ENCODE results near the gene DOLK.

DOLK gene

GRCh38 chr9:128927731-128928411 is 19.5 kb downstream of the DOLK start:
- Histone ChIP-seq H3K18ac (ENCODE audit: low read depth in 1 of 2, low read length in 2 of 2) (no peak overlapping the region), H3K4me3 (ENCODE audit: insufficient read depth in 1 of 2, low read depth in 1 of 2, low read length in 2 of 2) (no peak overlapping the region), H2BK5ac (ENCODE audit: low read depth, low read length, poor library complexity, severe bottlenecking) (no peak overlapping the region), H4K8ac (ENCODE audit: low read length) (no peak overlapping the region), H4K91ac (ENCODE audit: low read length) (no peak overlapping the region), H2AFZ (ENCODE audit: low read depth, low read length) (no peak overlapping the region), H2BK12ac (ENCODE audit: low read length in 2 of 2) (no peak overlapping the region), H3K27ac (ENCODE audit: low read length, poor library complexity, severe bottlenecking) (no peak overlapping the region), H3K4me1 (ENCODE audit: control insufficient read depth, insufficient read depth, low read depth, low read length) (peaks cover 5% of the 10 kb centered on the region), H3K4ac (ENCODE audit: low read depth in 1 of 2, low read length in 2 of 2) (no peak overlapping the region), H3K36me3 (ENCODE audit: control insufficient read depth in 1 of 2, insufficient read depth in 2 of 2, low read depth in 1 of 2, low read length in 2 of 2) (peaks cover 0 to 5% of the 10 kb centered on the region in 2 experiments), H3K79me1 (replicated peaks; ENCODE audit: low read length, poor library complexity, severe bottlenecking) (peaks cover 6% of the 10 kb centered on the region), H3K4me2 (ENCODE audit: low read length, poor library complexity, severe bottlenecking) (no peak overlapping the region), H2AK5ac (ENCODE audit: low read length, severe bottlenecking) (no peak overlapping the region), H2BK120ac (ENCODE audit: low read depth, low read length) (no peak overlapping the region), H3K23ac (ENCODE audit: low read length in 2 of 2) (no peak overlapping the region), H2BK15ac (ENCODE audit: low read depth, poor library complexity, severe bottlenecking) (no peak overlapping the region), H3K14ac (ENCODE audit: low read length in 2 of 2) (no peak overlapping the region), H3K9me3 (ENCODE audit: control insufficient read depth, low read length) (no peaks in the 10 kb centered on the region), H3K9ac (ENCODE audit: low read length) (peak overlapping the region; percentile 41), H3K27me3 (ENCODE audit: control insufficient read depth in 1 of 2, insufficient read depth in 1 of 2, low read length in 2 of 2) (no peaks in the 10 kb centered on the region)
- 45% methylated on average over 10 of the region's 10 CpGs for WGBS
- peak; percentile 54 for DNase-seq

- WGBS: 98% methylated on average over 6 of the region's 6 CpGs
- no peak for DNase-seq
- H2BK5ac ChIP-seq (ENCODE audit: low read depth, low read length, poor library complexity, severe bottlenecking): no peak overlapping the region
- no peak overlapping the region for H2AFZ ChIP-seq (ENCODE audit: low read depth, low read length)
- H3K14ac ChIP-seq (ENCODE audit: low read length in 2 of 2): no peak overlapping the region
- H2BK12ac ChIP-seq (ENCODE audit: low read length in 2 of 2): no peak overlapping the region
- H2AK5ac ChIP-seq (ENCODE audit: low read length, severe bottlenecking): no peak overlapping the region
- no peak overlapping the region for H3K4me3 ChIP-seq (ENCODE audit: insufficient read depth in 1 of 2, low read depth in 1 of 2, low read length in 2 of 2)
- no peak overlapping the region for H3K27ac ChIP-seq (ENCODE audit: low read length, poor library complexity, severe bottlenecking)
- H3K4ac ChIP-seq (ENCODE audit: low read depth in 1 of 2, low read length in 2 of 2): peak overlapping the region in 1 of 2 experiments; percentile 13
- H3K9ac ChIP-seq (ENCODE audit: low read length): no peak overlapping the region
- H2BK15ac ChIP-seq (ENCODE audit: low read depth, poor library complexity, severe bottlenecking): no peak overlapping the region
- H3K4me1 ChIP-seq (ENCODE audit: control insufficient read depth, insufficient read depth, low read depth, low read length): peaks cover 18% of the 10 kb centered on the region
- H4K8ac ChIP-seq (ENCODE audit: low read length): no peak overlapping the region
- H2BK120ac ChIP-seq (ENCODE audit: low read depth, low read length): no peak overlapping the region
- no peak overlapping the region for H3K23ac ChIP-seq (ENCODE audit: low read length in 2 of 2)
- no peak overlapping the region for H3K18ac ChIP-seq (ENCODE audit: low read depth in 1 of 2, low read length in 2 of 2)
- peaks cover 20% of the 10 kb centered on the region for H3K79me1 ChIP-seq (replicated peaks; ENCODE audit: low read length, poor library complexity, severe bottlenecking)
- peaks cover 0 to 18% of the 10 kb centered on the region in 2 experiments for H3K36me3 ChIP-seq (ENCODE audit: control insufficient read depth in 1 of 2, insufficient read depth in 2 of 2, low read depth in 1 of 2, low read length in 2 of 2)
- H3K9me3 ChIP-seq (ENCODE audit: control insufficient read depth, low read length): no peaks in the 10 kb centered on the region
- H3K27me3 ChIP-seq (ENCODE audit: control insufficient read depth in 1 of 2, insufficient read depth in 1 of 2, low read length in 2 of 2): no peaks in the 10 kb centered on the region
- H4K91ac ChIP-seq (ENCODE audit: low read length): no peak overlapping the region
- H3K4me2 ChIP-seq (ENCODE audit: low read length, poor library complexity, severe bottlenecking): no peak overlapping the region
Measured at GRCh38 chr9:128923493-128923883, 23.9 kb downstream of the DOLK start.

- H3K4me1 ChIP-seq (ENCODE audit: control insufficient read depth, insufficient read depth, low read depth, low read length): peaks cover 20% of the 10 kb centered on the region
- H2BK12ac ChIP-seq (ENCODE audit: low read length in 2 of 2): peak overlapping the region in 1 of 2 experiments; percentile 35
- H3K36me3 ChIP-seq (ENCODE audit: control insufficient read depth in 1 of 2, insufficient read depth in 2 of 2, low read depth in 1 of 2, low read length in 2 of 2): peaks cover 9 to 30% of the 10 kb centered on the region in 2 experiments
- H3K79me1 ChIP-seq (replicated peaks; ENCODE audit: low read length, poor library complexity, severe bottlenecking): peaks cover 23% of the 10 kb centered on the region
- no peaks in the 10 kb centered on the region for H3K9me3 ChIP-seq (ENCODE audit: control insufficient read depth, low read length)
- H2AFZ ChIP-seq (ENCODE audit: low read depth, low read length): peak overlapping the region; percentile 20
- peak overlapping the region; percentile 88 for H3K9ac ChIP-seq (ENCODE audit: low read length)
- no peaks in the 10 kb centered on the region for H3K27me3 ChIP-seq (ENCODE audit: control insufficient read depth in 1 of 2, insufficient read depth in 1 of 2, low read length in 2 of 2)
- H4K8ac ChIP-seq (ENCODE audit: low read length): peak overlapping the region; percentile 71
- peak overlapping the region; percentile 49 for H2BK15ac ChIP-seq (ENCODE audit: low read depth, poor library complexity, severe bottlenecking)
- peak overlapping the region; percentile 99 for H2BK120ac ChIP-seq (ENCODE audit: low read depth, low read length)
- H3K4me3 ChIP-seq (ENCODE audit: insufficient read depth in 1 of 2, low read depth in 1 of 2, low read length in 2 of 2): peak overlapping the region; percentile 59 to 78
- H3K14ac ChIP-seq (ENCODE audit: low read length in 2 of 2): no peak overlapping the region
- H3K18ac ChIP-seq (ENCODE audit: low read depth in 1 of 2, low read length in 2 of 2): peak overlapping the region; percentile 69 to 78
- H2BK5ac ChIP-seq (ENCODE audit: low read depth, low read length, poor library complexity, severe bottlenecking): no peak overlapping the region
- WGBS: 4% methylated on average over 25 of the region's 32 CpGs
- H3K4ac ChIP-seq (ENCODE audit: low read depth in 1 of 2, low read length in 2 of 2): peak overlapping the region; percentile 61 to 80
- H4K91ac ChIP-seq (ENCODE audit: low read length): peak overlapping the region; percentile 81
- DNase-seq: peak; percentile 78
- peak overlapping the region; percentile 64 for H3K4me2 ChIP-seq (ENCODE audit: low read length, poor library complexity, severe bottlenecking)
- no peak overlapping the region for H3K23ac ChIP-seq (ENCODE audit: low read length in 2 of 2)
- peak overlapping the region; percentile 73 for H3K27ac ChIP-seq (ENCODE audit: low read length, poor library complexity, severe bottlenecking)
- H2AK5ac ChIP-seq (ENCODE audit: low read length, severe bottlenecking): no peak overlapping the region
Measured at GRCh38 chr9:128921881-128922763, 25.3 kb downstream of the DOLK start.

All from mesenchymal stem cell (in vitro differentiated cells and primary cell).